IMR-90 (cell line): Measurements from ENCODE around the gene ATG10.

ENCODE experiments used
- POLR2A ChIP-seq: IDR thresholded peaks from 2 replicates; pipeline ENCODE4 v1.6.1; 2012; ENCODE audit warnings: mild to moderate bottlenecking, low read depth, low read length
- SMC3 ChIP-seq: fragments of 150-350 bp; IDR thresholded peaks from 2 replicates; pipeline ENCODE4 v1.6.1; 2016; ENCODE audit warnings: low read depth, mild to moderate bottlenecking, antibody characterized with exemption, low read length, moderate library complexity
- TF ChIP-seq, protein P1 (sequence below): conservative IDR thresholded peaks from 2 replicates; pipeline ENCODE4 v1.5.1; 2012; ENCODE audit warnings: mild to moderate bottlenecking, low read depth, low read length, improper control_type of control experiment
- TF ChIP-seq, protein P2 (sequence below): fragments of 150-350 bp; IDR thresholded peaks from 2 replicates; pipeline ENCODE4 v1.6.1; 2016; ENCODE audit warnings: low read depth, mild to moderate bottlenecking, low read length, moderate library complexity, borderline replicate concordance

DNA sequence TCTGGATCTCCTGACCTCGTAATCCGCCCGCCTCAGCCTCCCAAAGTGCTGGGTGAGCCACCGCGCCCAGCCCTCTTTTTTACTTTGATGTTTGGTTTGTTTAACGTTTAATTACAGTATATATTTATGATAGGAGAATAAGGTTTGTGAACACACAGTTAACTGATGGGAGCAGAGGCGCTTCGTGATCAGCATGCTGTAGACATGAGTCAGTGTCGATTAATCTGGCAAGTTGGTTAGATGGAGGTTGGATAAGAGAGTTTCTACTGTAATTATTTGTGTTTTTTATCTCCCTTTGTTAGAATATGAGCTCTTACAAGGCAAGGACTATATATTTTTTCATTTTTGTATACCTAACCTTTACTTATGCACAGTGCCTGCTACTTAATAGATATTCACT is 14.3 kb downstream of the ATG10 start:
- TF ChIP-seq, protein P1, sequence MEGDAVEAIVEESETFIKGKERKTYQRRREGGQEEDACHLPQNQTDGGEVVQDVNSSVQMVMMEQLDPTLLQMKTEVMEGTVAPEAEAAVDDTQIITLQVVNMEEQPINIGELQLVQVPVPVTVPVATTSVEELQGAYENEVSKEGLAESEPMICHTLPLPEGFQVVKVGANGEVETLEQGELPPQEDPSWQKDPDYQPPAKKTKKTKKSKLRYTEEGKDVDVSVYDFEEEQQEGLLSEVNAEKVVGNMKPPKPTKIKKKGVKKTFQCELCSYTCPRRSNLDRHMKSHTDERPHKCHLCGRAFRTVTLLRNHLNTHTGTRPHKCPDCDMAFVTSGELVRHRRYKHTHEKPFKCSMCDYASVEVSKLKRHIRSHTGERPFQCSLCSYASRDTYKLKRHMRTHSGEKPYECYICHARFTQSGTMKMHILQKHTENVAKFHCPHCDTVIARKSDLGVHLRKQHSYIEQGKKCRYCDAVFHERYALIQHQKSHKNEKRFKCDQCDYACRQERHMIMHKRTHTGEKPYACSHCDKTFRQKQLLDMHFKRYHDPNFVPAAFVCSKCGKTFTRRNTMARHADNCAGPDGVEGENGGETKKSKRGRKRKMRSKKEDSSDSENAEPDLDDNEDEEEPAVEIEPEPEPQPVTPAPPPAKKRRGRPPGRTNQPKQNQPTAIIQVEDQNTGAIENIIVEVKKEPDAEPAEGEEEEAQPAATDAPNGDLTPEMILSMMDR: no peak
- TF ChIP-seq SMC3 (no peak), POLR2A (no peak)
- TF ChIP-seq, protein P2, sequence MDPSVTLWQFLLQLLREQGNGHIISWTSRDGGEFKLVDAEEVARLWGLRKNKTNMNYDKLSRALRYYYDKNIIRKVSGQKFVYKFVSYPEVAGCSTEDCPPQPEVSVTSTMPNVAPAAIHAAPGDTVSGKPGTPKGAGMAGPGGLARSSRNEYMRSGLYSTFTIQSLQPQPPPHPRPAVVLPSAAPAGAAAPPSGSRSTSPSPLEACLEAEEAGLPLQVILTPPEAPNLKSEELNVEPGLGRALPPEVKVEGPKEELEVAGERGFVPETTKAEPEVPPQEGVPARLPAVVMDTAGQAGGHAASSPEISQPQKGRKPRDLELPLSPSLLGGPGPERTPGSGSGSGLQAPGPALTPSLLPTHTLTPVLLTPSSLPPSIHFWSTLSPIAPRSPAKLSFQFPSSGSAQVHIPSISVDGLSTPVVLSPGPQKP: no peak
